NCI-H82 treated with DMSO at 0.1 percent for 48 hours (cell line): ENCODE data around the gene ACAD10.
"Not testable (repeated sequence)": the region's sequence is repeated elsewhere in the genome, so short reads cannot be mapped to it uniquely, and the experiment has no call there.

Experiments
- DNase-seq: peaks from one replicate; lab custom pipeline; 2025; ENCODE audit not compliant: unreplicated experiment; lab: John Stamatoyannopoulos, UW

Gene ACAD10

GRCh38 chr12:111686574-111687105, 787 bp downstream of the ACAD10 start:
- no peak for DNase-seq

- DNase-seq = no peak
Measured at GRCh38 chr12:111687255-111687654, 1.4 kb downstream of the ACAD10 start.

- no peak for DNase-seq
Measured at GRCh38 chr12:111687952-111688351, 2.1 kb downstream of the ACAD10 start.

- DNase-seq = no peak
Measured at GRCh38 chr12:111691262-111691661, 5.4 kb downstream of the ACAD10 start.

- no peak for DNase-seq
Measured at GRCh38 chr12:111692575-111693210, 6.8 kb downstream of the ACAD10 start.

GRCh38 chr12:111693818-111694217, 8.0 kb downstream of the ACAD10 start:
- DNase-seq = no peak

GRCh38 chr12:111699962-111700361, 14.1 kb downstream of the ACAD10 start:
- no peak for DNase-seq

GRCh38 chr12:111705672-111706071, 19.8 kb downstream of the ACAD10 start:
- no peak for DNase-seq

GRCh38 chr12:111706145-111706544, 20.3 kb downstream of the ACAD10 start:
- no peak for DNase-seq

GRCh38 chr12:111715279-111715678, 29.4 kb downstream of the ACAD10 start:
- DNase-seq = no peak

GRCh38 chr12:111719316-111719715, 33.5 kb downstream of the ACAD10 start:
- not testable (repeated sequence) for DNase-seq

- no peak for DNase-seq
Measured at GRCh38 chr12:111720457-111720856, 34.6 kb downstream of the ACAD10 start.

GRCh38 chr12:111723646-111724360, 38.0 kb downstream of the ACAD10 start:
- DNase-seq = not testable (repeated sequence)

- DNase-seq = no peak
Measured at GRCh38 chr12:111728795-111729194, 42.9 kb downstream of the ACAD10 start.

GRCh38 chr12:111730420-111730819, 44.6 kb downstream of the ACAD10 start:
- DNase-seq = no peak

- DNase-seq = no peak
Measured at GRCh38 chr12:111732786-111733185, 46.9 kb downstream of the ACAD10 start.

- DNase-seq = no peak
Measured at GRCh38 chr12:111733340-111733915, 47.6 kb downstream of the ACAD10 start.

GRCh38 chr12:111739524-111739923, 53.7 kb downstream of the ACAD10 start:
- not testable (repeated sequence) for DNase-seq

GRCh38 chr12:111741235-111741812, 55.5 kb downstream of the ACAD10 start:
- DNase-seq = no peak

- no peak for DNase-seq
Measured at GRCh38 chr12:111745211-111745610, 59.4 kb downstream of the ACAD10 start.

- DNase-seq = no peak
Measured at GRCh38 chr12:111747333-111747732, 61.5 kb downstream of the ACAD10 start.
